NCI-H2107 (cell line): ENCODE measurements around the gene RAB3GAP2.
"Not testable (repeated sequence)": the region's sequence is repeated elsewhere in the genome, so short reads cannot be mapped to it uniquely, and the experiment has no call there.

ENCODE experiments used
- DNase-seq: peaks from one replicate; lab custom pipeline; 2025; lab: John Stamatoyannopoulos, UW

Gene RAB3GAP2

GRCh38 chr1:220283625-220284024 lies 11.4 kb upstream of the RAB3GAP2 start:
- DNase-seq: no peak

GRCh38 chr1:220281159-220281574 lies 8.9 kb upstream of the RAB3GAP2 start:
- DNase-seq: no peak

GRCh38 chr1:220280249-220280648 lies 8.0 kb upstream of the RAB3GAP2 start:
- no peak for DNase-seq

GRCh38 chr1:220278991-220279390 lies 6.7 kb upstream of the RAB3GAP2 start:
- no peak for DNase-seq

GRCh38 chr1:220275430-220275829 lies 3.2 kb upstream of the RAB3GAP2 start:
- DNase-seq: no peak

- no peak for DNase-seq
Observed at GRCh38 chr1:220274251-220274855, 2.1 kb upstream of the RAB3GAP2 start.

GRCh38 chr1:220272841-220273090 lies 513 bp upstream of the RAB3GAP2 start:
- no peak for DNase-seq

GRCh38 chr1:220271706-220272046 lies 577 bp downstream of the RAB3GAP2 start:
- no peak for DNase-seq

GRCh38 chr1:220269036-220269435 lies 3.2 kb downstream of the RAB3GAP2 start:
- no peak for DNase-seq

GRCh38 chr1:220267630-220268029 lies 4.6 kb downstream of the RAB3GAP2 start:
- DNase-seq: no peak

- not testable (repeated sequence) for DNase-seq
Observed at GRCh38 chr1:220260228-220260627, 12.0 kb downstream of the RAB3GAP2 start.

GRCh38 chr1:220259756-220260155 lies 12.5 kb downstream of the RAB3GAP2 start:
- DNase-seq: not testable (repeated sequence)

GRCh38 chr1:220256194-220256593 lies 16.1 kb downstream of the RAB3GAP2 start:
- not testable (repeated sequence) for DNase-seq

GRCh38 chr1:220255204-220255603 lies 17.0 kb downstream of the RAB3GAP2 start:
- DNase-seq: no peak

GRCh38 chr1:220253290-220253689 lies 19.0 kb downstream of the RAB3GAP2 start:
- DNase-seq: not testable (repeated sequence)

GRCh38 chr1:220251272-220251671 lies 21.0 kb downstream of the RAB3GAP2 start:
- DNase-seq: no peak

GRCh38 chr1:220250681-220251080 lies 21.6 kb downstream of the RAB3GAP2 start:
- no peak for DNase-seq

- no peak for DNase-seq
Observed at GRCh38 chr1:220249522-220249921, 22.7 kb downstream of the RAB3GAP2 start.

GRCh38 chr1:220248715-220249265 lies 23.5 kb downstream of the RAB3GAP2 start:
- not testable (repeated sequence) for DNase-seq

- not testable (repeated sequence) for DNase-seq
Observed at GRCh38 chr1:220245900-220246299, 26.4 kb downstream of the RAB3GAP2 start.

- DNase-seq: no peak
Observed at GRCh38 chr1:220243947-220244346, 28.3 kb downstream of the RAB3GAP2 start.

- DNase-seq: no peak
Observed at GRCh38 chr1:220241072-220241663, 31.1 kb downstream of the RAB3GAP2 start.

- no peak for DNase-seq
Observed at GRCh38 chr1:220239966-220240365, 32.3 kb downstream of the RAB3GAP2 start.

- DNase-seq: no peak
Observed at GRCh38 chr1:220239213-220239612, 33.0 kb downstream of the RAB3GAP2 start.
